ENCODE data around the gene ARF1.
A peak's percentile ranks its signal among the peaks of the same experiment; 100 is the strongest.

Gene ARF1

GRCh38 chr1:228048659-228049298 is 33.7 kb upstream of the ARF1 start:
- H3K27ac ChIP-seq = no peak overlapping the region

DNA sequence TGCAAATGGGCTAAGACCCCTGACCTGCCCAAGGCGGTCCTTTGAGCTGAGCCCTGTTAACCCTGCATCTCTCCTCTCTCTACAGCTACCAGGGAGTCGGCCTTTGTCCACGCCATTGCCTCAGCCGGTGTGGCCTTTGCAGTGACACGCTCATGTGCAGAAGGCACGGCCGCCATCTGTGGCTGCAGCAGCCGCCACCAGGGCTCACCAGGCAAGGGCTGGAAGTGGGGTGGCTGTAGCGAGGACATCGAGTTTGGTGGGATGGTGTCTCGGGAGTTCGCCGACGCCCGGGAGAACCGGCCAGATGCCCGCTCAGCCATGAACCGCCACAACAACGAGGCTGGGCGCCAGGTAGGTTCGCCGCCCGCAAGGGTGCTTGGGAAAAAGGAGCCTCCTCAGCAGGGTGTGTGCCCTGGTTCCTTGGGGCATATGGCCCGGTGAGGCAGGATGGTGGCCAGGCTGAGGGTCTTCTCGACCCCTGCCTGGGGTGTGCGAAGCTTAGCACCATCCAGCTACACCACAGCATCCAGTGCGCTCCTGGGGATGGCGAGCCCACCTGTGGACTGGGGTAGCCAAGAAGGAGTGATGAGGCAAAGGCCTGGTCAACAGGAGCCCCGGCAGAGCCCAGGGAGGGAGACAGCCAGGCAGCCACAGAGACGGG is 31.8 kb upstream of the ARF1 start:
- H3K4me3 ChIP-seq = no peak overlapping the region
- H3K27ac ChIP-seq = no peak overlapping the region

More at GRCh38 chr1:228048659-228049298, 33.7 kb upstream of the ARF1 start:
- no peak overlapping the region for H3K4me3 ChIP-seq

- Histone ChIP-seq H3K4me3 (no peak overlapping the region), H3K27ac (no peak overlapping the region)
Measured at GRCh38 chr1:228058172-228058948, 24.1 kb upstream of the ARF1 start.

- Histone ChIP-seq H3K27ac (peak overlapping the region in 1 of 21 experiments; percentile 41), H3K4me3 (peak overlapping the region in 6 of 7 experiments; percentile 5 to 34 (median 20))
Measured at GRCh38 chr1:228058949-228059633, 23.4 kb upstream of the ARF1 start.

GRCh38 chr1:228059634-228060457 is 22.7 kb upstream of the ARF1 start:
- Histone ChIP-seq H3K4me3 (peak overlapping the region; percentile 2 to 34 (median 16)), H3K27ac (peak overlapping the region in 2 of 21 experiments; percentile 41 to 53)

DNA sequence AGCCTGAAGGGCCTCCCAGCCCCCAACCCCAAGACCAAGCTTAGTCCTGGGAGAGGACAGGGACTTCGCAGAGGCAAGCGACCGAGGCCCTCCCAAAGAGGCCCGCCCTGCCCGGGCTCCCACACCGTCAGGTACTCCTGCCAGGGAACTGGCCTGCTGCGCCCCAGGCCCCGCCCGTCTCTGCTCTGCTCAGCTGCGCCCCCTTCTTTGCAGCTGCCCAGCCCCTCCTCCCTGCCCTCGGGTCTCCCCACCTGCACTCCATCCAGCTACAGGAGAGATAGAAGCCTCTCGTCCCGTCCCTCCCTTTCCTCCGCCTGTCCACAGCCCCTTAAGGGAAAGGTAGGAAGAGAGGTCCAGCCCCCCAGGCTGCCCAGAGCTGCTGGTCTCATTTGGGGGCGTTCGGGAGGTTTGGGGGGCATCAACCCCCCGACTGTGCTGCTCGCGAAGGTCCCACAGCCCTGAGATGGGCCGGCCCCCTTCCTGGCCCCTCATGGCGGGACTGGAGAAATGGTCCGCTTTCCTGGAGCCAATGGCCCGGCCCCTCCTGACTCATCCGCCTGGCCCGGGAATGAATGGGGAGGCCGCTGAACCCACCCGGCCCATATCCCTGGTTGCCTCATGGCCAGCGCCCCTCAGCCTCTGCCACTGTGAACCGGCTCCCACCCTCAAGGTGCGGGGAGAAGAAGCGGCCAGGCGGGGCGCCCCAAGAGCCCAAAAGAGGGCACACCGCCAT is 21.9 kb upstream of the ARF1 start:
- H3K4me3 ChIP-seq = peak overlapping the region; percentile 2 to 34 (median 16)
- H3K27ac ChIP-seq = peak overlapping the region in 2 of 21 experiments; percentile 41 to 53

- no peak overlapping the region for H3K4me3 ChIP-seq
- H3K27ac ChIP-seq = no peak overlapping the region
Measured at GRCh38 chr1:228061411-228062084, 21.0 kb upstream of the ARF1 start.

DNA sequence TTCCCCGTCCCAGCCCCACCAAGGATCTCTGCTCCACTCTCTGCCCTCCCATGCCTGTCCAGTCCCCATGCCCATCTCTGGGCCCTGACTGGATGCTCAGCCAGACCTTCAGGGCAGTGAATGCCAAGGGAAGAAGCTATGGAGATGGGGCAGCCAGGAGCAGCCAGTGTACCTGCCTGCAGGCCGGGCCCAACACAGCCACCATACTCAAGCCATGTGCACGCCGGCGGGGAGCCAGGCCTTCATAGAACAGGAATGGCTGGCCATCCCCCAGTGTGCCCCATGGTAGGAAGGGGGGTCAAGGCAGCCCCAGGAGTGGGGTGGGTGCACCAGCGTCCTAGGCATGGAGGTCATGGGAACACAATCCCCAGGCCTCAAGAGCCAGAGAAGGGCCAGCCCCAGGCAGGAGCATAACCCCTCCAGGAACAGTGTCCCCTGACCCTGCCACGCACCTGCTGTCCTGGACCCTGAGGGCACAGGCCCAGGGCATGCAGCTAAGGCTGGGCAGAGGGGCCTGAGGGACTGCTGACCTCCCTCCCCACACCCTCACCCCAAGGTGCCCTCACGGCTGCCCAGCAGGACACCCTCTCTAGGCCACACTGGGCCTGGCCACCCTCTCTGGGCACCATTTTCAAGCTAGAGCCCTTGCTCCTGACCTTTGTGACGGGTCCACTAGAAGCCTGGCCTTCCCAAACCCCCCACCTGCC is 20.3 kb upstream of the ARF1 start:
- Histone ChIP-seq H3K4me3 (no peak overlapping the region), H3K27ac (no peak overlapping the region)

GRCh38 chr1:228062812-228063211 is 19.7 kb upstream of the ARF1 start:
- H3K4me3 ChIP-seq = no peak overlapping the region

DNA sequence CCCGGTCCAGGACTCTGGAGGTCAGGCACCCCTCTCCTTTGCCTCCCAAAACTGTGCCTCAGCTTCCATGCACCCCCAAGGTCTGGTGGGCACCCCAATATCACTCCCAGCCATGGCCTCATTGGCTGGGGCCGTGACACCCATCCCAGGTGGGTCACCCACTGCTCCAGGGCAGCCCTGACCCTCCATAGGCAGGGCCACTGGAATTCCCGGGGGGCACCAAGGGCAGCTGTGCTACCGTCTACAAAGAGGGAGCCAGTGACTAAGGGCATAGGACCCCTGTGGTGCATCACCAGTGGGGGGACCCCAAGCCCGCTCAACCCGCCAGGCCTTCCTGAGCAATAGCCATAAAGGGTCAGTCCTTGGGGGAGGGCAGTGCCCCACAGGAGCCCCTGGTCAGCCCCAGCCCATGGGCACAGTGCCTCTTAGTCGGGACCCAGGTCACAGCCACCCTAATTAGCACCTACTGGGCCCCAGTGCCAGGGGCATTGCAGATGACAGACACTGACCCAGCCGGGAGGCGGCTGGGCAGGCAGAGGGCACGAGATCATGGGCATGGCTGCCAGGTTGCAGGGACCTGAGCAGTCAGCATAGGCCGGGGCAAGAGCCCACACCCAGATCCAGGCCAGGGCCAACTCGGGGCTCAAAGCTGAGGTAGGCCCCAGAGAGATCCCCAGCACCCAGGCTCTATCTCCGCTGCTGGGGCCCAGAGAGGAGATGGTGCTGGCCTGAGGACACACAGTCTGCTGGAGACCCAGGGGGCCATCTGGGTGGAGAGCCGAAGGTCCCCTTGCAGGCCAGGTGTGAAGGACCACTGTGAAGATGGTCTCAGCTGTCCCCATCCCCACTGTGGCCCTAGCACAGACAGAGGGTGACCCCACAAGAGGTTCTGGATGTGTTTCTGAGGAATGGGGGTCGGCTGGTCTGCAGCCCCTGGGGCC is 19.0 kb upstream of the ARF1 start:
- Histone ChIP-seq H3K27ac (no peak overlapping the region), H3K4me3 (no peak overlapping the region)

More at GRCh38 chr1:228062812-228063211, 19.7 kb upstream of the ARF1 start:
- H3K27ac ChIP-seq = no peak overlapping the region

GRCh38 chr1:228064296-228064695 is 18.2 kb upstream of the ARF1 start:
- H3K27ac ChIP-seq = no peak overlapping the region
- H3K4me3 ChIP-seq = no peak overlapping the region

- Histone ChIP-seq H3K27ac (no peak overlapping the region), H3K4me3 (no peak overlapping the region)
Measured at GRCh38 chr1:228064741-228065542, 17.6 kb upstream of the ARF1 start.

DNA sequence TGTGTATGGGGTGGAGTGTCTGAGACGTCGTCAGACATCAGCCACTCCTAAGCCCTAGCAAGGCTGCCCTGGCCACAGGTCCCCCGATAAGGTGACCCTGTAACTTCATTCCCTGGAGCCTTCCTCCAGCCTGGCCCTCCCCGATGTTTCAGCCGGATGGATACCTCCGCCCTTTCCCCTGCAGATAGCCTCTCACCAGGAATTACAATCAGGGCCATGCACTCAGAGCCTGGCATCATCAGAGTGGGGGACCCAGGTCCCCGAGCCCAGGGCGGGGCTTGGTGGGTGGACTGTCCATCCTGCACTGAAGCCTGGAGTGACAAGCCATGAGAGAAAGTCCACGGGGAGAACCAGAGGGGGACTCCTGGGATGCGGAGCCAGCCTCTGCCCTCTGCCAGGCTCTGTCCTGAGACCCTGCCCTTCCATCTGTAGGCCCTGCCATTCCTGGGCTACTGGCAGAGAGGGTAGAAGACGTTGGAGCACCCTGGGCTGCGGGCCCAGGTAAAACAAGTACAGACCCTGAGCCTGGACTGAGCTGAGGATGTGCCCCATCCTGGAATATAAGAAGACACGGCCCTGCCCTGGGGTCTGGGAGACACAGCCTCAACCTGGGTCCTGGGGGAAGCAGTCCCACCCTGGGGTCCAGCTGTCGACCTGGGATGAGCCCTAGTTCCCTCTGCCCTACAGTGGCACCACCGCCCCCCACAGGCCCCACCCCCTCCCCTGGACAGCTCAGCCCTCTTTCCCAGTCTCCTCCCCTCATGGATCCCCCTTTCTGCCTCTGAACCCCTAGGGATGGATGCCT is 16.8 kb upstream of the ARF1 start:
- H3K27ac ChIP-seq = no peak overlapping the region
- no peak overlapping the region for H3K4me3 ChIP-seq

DNA sequence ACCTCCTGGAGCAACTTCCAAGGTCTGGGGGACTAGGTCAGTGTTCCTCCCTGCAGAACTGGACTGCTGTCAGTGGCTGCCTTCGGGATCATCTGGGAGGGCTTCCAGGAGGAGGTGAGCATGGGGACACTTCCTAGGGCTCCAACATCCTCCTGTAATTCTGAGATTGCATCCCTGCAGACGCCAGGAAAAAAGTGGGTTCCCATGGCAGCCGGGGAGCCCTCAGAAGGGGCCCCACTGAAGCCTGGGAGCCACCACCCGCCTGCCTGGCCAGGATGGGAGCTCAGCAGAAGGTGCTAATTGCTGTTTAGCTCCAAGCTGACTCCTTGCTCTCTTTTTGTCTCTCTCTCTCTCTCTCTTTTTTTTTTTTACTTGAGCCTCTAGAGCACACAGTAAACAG is 16.1 kb upstream of the ARF1 start:
- H3K27ac ChIP-seq = no peak overlapping the region
- no peak overlapping the region for H3K4me3 ChIP-seq
